Measurements from ENCODE around the gene TMEM72.

- no peak for TF ChIP-seq EP300 (conservative IDR thresholded peaks at IDR 0.05; ENCODE audit: poor library complexity, severe bottlenecking)
- no peak for TF ChIP-seq REST (IDR thresholded peaks at IDR 0.05; ENCODE audit: borderline replicate concordance)
- TF ChIP-seq EZH2 (IDR thresholded peaks at IDR 0.05; ENCODE audit: borderline replicate concordance, insufficient read depth, low read length, poor library complexity, severe bottlenecking): no peak
These were observed 21.3 kb upstream of the TMEM72 start for GRCh38 chr10:44889834-44890233.

All from neural cell (in vitro differentiated cells).